ENCODE measurements around the gene POPDC3. TPM values are rescaled to one million over a fixed set of nuclear protein-coding genes. Genes with fewer than 3 reads are reported as not detected.

The POPDC3 gene
- total and polyA plus RNA-seq, 10 of the 15 experiments (the other 5 are each of a cell fraction or from before 2014, with no cell fraction given), result 1.6 TPM; not detected in 9

DNA sequence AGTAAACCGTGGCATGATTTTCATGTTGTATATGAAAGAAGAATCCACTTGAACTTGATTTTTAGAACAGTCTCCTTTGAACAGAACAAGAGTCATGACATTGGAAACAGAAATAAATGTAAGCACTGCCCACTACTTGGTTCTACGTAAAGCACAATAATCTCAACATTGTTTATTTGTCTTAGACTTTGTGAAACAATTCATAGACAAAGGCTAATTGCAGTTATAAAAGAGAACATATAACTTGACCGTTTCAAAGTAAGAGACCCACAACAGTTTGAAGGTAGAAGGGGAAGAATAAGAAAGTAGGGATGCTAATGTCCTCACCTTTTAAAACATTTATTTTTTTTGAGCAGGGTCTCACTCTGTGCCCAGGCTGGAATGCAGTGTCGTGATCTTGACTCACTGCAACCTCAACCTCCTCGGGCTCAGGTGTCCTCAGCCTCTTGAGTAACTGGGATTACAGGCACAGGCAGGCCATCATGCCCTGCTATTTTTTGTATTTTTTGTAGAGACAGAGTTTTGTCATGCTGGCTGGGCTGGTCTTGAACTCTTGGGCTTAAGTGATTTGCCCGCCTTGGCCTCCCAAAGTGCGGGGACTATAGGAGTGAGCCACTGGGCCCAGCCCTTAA, 71.1 kb downstream of the POPDC3 start (continued):
- TF ChIP-seq RB1 (IDR thresholded peaks at IDR 0.05; ENCODE audit: borderline replicate concordance), result no peak
- TF ChIP-seq ZNF622 (IDR thresholded peaks at IDR 0.05), result no peak
- no peak for TF ChIP-seq SIN3A (IDR thresholded peaks at IDR 0.05; ENCODE audit: low read depth, low read length)
- TF ChIP-seq POLR2AphosphoS2 (IDR thresholded peaks at IDR 0.05; ENCODE audit: low read depth, low read length), result no peak
- TF ChIP-seq ZZZ3 (IDR thresholded peaks at IDR 0.05; ENCODE audit: control insufficient read depth, insufficient read length, low read depth), result no peak
- TF ChIP-seq, protein P1, sequence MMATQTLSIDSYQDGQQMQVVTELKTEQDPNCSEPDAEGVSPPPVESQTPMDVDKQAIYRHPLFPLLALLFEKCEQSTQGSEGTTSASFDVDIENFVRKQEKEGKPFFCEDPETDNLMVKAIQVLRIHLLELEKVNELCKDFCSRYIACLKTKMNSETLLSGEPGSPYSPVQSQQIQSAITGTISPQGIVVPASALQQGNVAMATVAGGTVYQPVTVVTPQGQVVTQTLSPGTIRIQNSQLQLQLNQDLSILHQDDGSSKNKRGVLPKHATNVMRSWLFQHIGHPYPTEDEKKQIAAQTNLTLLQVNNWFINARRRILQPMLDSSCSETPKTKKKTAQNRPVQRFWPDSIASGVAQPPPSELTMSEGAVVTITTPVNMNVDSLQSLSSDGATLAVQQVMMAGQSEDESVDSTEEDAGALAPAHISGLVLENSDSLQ (IDR thresholded peaks at IDR 0.05), result no peak
- no peak for TF ChIP-seq BRCA1 (IDR thresholded peaks at IDR 0.05; ENCODE audit: low read depth, low read length)
- no peak for TF ChIP-seq SPI1 (IDR thresholded peaks at IDR 0.05; ENCODE audit: borderline replicate concordance, insufficient read depth, low read depth, low read length)

Other genes with a start within 250 kb of the POPDC3 start
- 0.11 TPM in 1 of 2 replicates, not detected in the other for gene LIN28B, start 222.9 kb downstream of the POPDC3 start, total RNA-seq (2014; rRNA removed)
- not detected in 2 replicates for gene LIN28B, start 222.9 kb downstream of the POPDC3 start, total RNA-seq (2014; rRNA removed; fragmentation: Illumina TruSeq; extraction: Trizol)
- gene LIN28B, start 222.9 kb downstream of the POPDC3 start, total RNA-seq (2021), result 0.05 and 0.13 TPM in 2 replicates
- 2.4 and 3.7 TPM in 2 replicates for gene LIN28B, start 222.9 kb downstream of the POPDC3 start, polyA plus RNA-seq (2011; rRNA removed)
- 0.01 TPM in 1 of 2 replicates, not detected in the other for gene LIN28B, start 222.9 kb downstream of the POPDC3 start, polyA plus RNA-seq (2014; fragmentation: Illumina TruSeq; extraction: Trizol)
- gene LIN28B, start 222.9 kb downstream of the POPDC3 start, polyA plus RNA-seq (2014; fragmentation: Nextera tagmentation; extraction: Ambion mirVana), result not detected
- gene LIN28B, start 222.9 kb downstream of the POPDC3 start, polyA plus RNA-seq (2014; rRNA removed), result not detected in 2 replicates
- under 1 TPM in 1 of 2 experiments, not detected in 1; 0.05 TPM for gene LIN28B, start 222.9 kb downstream of the POPDC3 start, polyA plus RNA-seq (2016; fragmentation: Nextera tagmentation; extraction: Ambion mirVana)
- 12.0 and 12.4 TPM in 2 replicates for gene PREP, start 223.1 kb upstream of the POPDC3 start, total RNA-seq (2014; rRNA removed)
- gene PREP, start 223.1 kb upstream of the POPDC3 start, total RNA-seq (2014; rRNA removed; fragmentation: Illumina TruSeq; extraction: Trizol), result 14.3 and 14.7 TPM in 2 replicates
- 24.7 and 26.2 TPM in 2 replicates for gene PREP, start 223.1 kb upstream of the POPDC3 start, total RNA-seq (2021)
- 21.7 and 22.0 TPM in 2 replicates for gene PREP, start 223.1 kb upstream of the POPDC3 start, polyA plus RNA-seq (2011; rRNA removed)
- 23.8 and 27.8 TPM in 2 replicates for gene PREP, start 223.1 kb upstream of the POPDC3 start, polyA plus RNA-seq (2014; fragmentation: Illumina TruSeq; extraction: Trizol)
- gene PREP, start 223.1 kb upstream of the POPDC3 start, polyA plus RNA-seq (2014; fragmentation: Nextera tagmentation; extraction: Ambion mirVana), result 1 to 10 TPM; 6.5 to 9.9 TPM
- gene PREP, start 223.1 kb upstream of the POPDC3 start, polyA plus RNA-seq (2014; rRNA removed), result 10.2 and 13.3 TPM in 2 replicates
- 10 to 100 TPM; 27.0 to 33.6 TPM for gene PREP, start 223.1 kb upstream of the POPDC3 start, polyA plus RNA-seq (2016; fragmentation: Nextera tagmentation; extraction: Ambion mirVana)

Measured in GM12878 (cell line).